OCI-LY7 (cell line): ENCODE data around the gene CTNNA1.

Experiments used
- CTCF ChIP-seq: fragments of 200-600 bp; sonication (generic); conservative IDR thresholded peaks from 2 replicates; pipeline ENCODE4 v1.5.1; 2014; ENCODE audit warnings: mild to moderate bottlenecking, antibody characterized with exemption, low read length, moderate library complexity, mixed read lengths
- EZH2phosphoT487 ChIP-seq: fragments of 200-600 bp; sonication (generic); IDR thresholded peaks from 2 replicates; pipeline ENCODE4 v1.6.1; 2018; ENCODE audit warnings: low read depth, borderline replicate concordance, mild to moderate bottlenecking, mixed run types, antibody characterized with exemption, low read length, moderate library complexity, mixed read lengths

GRCh38 chr5:138840103-138840502 lies 86.9 kb downstream of the CTNNA1 start:
- TF ChIP-seq CTCF (no peak), EZH2phosphoT487 (no peak)
